ENCODE data around the gene DZIP1L. TPM values are rescaled to one million over a fixed set of nuclear protein-coding genes. Genes with fewer than 3 reads are reported as not detected.
"Not testable (repeated sequence)": the region's sequence is repeated elsewhere in the genome, so short reads cannot be mapped to it uniquely, and the experiment has no call there.

DZIP1L gene
- 1.1 and 1.7 TPM in 2 replicates for total RNA-seq

GRCh38 chr3:138114988-138115971 is at the start of gene DZIP1L:
TSS of gene DZIP1L (minus strand) at chr3:138115608. CDS start at chr3:138103971, 11,637 bp downstream.
- peak in 1 of 2 donors; percentile 64 for DNase-seq (ENCODE audit: low read depth in 2 of 2)

DNA sequence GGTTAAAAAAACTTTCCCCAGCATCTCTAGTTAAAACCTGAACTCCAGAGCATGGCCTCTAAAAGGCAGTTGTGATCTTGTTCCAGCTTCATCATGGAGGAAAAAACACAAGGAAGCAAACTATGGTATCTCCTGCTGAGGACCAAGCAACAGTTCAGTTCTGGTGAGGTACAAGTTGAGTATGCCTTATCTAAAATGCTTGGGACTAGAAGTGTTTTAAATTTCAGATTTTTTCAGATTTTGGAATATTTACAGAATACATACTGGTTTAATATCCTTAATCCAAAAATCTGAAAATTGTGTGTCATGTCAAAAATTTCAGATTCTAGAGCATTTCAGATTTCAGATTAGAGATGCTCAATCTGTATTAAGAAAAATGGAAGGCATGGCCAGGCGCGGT is 49.7 kb upstream of the DZIP1L start:
- DNase-seq (ENCODE audit: low read depth in 2 of 2): no peak

GRCh38 chr3:138157743-138158142 is 42.3 kb upstream of the DZIP1L start:
- no peak for DNase-seq (ENCODE audit: low read depth in 2 of 2)

- DNase-seq (ENCODE audit: low read depth in 2 of 2): no peak
Observed at GRCh38 chr3:138154534-138154933, 39.1 kb upstream of the DZIP1L start.

DNA sequence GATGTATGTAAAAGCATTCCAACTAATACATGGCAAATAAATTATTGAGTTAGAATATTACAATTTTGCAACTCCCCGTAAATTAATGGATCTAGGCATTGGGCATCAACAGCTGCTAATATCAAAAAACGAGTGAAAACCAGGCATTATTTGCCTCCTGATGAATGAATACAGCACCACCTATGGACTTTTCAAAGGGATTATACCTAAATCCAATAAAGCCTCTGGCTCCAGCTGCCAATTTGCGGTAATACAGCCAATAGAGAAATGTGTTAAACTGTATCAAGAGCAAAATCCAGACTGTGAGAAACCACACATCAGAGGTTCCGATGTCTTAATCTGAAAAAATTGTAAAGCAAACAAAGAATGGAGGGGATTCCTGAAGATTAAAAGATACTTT is 33.1 kb upstream of the DZIP1L start:
- no peak for DNase-seq (ENCODE audit: low read depth in 2 of 2)

GRCh38 chr3:138142181-138142580 is 26.8 kb upstream of the DZIP1L start:
- not testable (repeated sequence) for DNase-seq (ENCODE audit: low read depth in 2 of 2)

GRCh38 chr3:138140940-138141339 is 25.5 kb upstream of the DZIP1L start:
- no peak for DNase-seq (ENCODE audit: low read depth in 2 of 2)

- no peak for DNase-seq (ENCODE audit: low read depth in 2 of 2)
Observed at GRCh38 chr3:138139691-138140090, 24.3 kb upstream of the DZIP1L start.

DNA sequence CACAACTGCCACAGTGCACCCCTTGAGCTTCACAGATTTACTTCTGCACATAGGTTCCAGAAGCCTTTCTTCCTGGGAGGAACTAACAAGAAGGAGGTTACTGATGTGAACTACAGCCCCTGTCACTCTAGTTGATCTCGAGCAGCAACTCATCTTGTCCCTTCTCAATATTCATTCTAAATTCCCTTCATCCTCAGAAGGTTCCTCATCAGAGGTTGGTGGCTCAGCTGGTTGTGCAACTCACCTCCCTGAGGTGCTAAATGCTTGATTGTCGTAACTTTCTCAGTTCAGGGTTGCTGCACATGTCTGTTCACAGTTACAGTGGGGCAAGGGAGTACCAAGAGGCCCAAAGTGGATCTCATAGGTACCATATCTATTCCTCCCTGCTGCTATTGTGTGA is 22.5 kb upstream of the DZIP1L start:
- DNase-seq (ENCODE audit: low read depth in 2 of 2): no peak

- DNase-seq (ENCODE audit: low read depth in 2 of 2): no peak
Observed at GRCh38 chr3:138136201-138136600, 20.8 kb upstream of the DZIP1L start.

DNA sequence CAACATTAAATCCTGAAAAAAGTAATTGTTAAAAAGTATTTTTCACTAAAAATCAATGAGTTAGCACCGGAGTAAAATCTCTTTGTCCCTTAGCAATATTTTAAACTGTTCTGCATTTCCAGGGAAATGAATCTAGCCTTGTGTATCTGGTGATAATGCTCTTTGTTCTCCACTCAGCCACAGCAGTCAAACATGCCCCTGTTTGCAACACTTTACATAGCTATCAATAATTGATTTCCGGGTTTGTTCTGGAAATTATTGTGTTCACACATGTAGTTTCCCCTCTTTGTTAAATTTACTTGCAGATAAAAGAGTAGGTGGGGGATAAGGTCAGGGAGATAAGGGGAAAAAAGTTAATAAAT is 20.4 kb upstream of the DZIP1L start:
- DNase-seq (ENCODE audit: low read depth in 2 of 2): no peak

DNA sequence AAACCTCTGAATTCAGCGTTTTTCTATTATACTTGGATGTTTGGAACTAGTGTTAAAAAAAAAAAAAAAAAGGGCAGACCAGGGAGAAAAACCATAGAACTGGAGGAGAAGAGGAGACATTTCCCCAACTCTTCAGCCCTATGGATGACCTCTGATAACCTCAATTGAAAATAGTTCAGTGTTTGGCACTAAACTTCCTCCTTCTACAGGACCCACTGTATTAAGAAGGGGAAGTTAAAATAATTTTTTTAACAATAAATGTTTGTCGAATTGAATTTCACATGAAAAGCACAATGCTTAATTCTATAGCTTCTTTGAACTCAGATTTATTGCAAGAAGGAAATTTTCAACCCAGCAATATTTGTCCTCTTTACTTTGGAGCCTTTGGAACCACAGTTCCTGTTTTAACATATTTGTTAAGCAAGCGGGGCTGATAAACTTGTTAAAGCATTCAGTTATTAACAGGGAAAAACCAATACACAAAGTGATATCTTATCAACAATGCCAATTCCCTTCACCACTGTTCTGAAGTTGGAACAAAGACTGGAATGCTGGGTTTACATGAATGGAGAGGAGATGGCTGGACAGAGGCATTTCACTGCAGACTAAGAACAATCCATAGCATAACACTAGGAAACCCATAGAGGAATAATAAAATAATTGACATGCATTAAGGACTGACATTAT is 19.9 kb upstream of the DZIP1L start:
- DNase-seq (ENCODE audit: low read depth in 2 of 2): no peak

- no peak for DNase-seq (ENCODE audit: low read depth in 2 of 2)
Observed at GRCh38 chr3:138132239-138132638, 16.8 kb upstream of the DZIP1L start, which contains the start of gene A4GNT. TSS of gene A4GNT (minus strand) at chr3:138132390. CDS start at chr3:138131256, 1,134 bp downstream.

- no peak for DNase-seq (ENCODE audit: low read depth in 2 of 2)
Observed at GRCh38 chr3:138127636-138128365, 12.4 kb upstream of the DZIP1L start.

GRCh38 chr3:138125548-138126221 is 10.3 kb upstream of the DZIP1L start:
- no peak for DNase-seq (ENCODE audit: low read depth in 2 of 2)

- DNase-seq (ENCODE audit: low read depth in 2 of 2): no peak
Observed at GRCh38 chr3:138124706-138125355, 9.4 kb upstream of the DZIP1L start.

DNA sequence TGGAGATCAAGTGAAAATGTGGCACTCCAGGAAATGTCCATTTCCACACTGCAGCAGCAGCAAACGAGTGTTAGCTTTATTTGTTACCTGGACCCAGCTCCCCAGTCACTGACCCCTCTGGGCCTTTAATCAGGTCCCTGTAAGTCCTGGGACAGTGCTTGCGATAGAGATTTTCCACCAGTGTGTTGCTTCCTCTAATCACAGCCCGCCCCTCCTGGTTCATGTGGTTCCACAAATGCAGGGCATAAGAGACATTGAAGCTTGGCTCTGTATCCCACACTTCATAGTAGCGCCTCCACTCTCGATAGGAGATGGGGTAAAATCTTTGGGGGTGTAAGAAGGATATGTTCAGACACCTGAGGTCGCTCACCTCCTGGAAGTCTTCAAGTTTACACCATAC is 8.8 kb upstream of the DZIP1L start:
- no peak for DNase-seq (ENCODE audit: low read depth in 2 of 2)

- no peak for DNase-seq (ENCODE audit: low read depth in 2 of 2)
Observed at GRCh38 chr3:138119423-138119766, 4.0 kb upstream of the DZIP1L start.

GRCh38 chr3:138118612-138119422 is 3.4 kb upstream of the DZIP1L start:
- DNase-seq (ENCODE audit: low read depth in 2 of 2): peak; percentile 52 to 74

- peak in 1 of 2 donors; percentile 7 for DNase-seq (ENCODE audit: low read depth in 2 of 2)
Observed at GRCh38 chr3:138114431-138114918, 933 bp downstream of the DZIP1L start.

Data from dermis microvascular lymphatic vessel endothelial cell (primary cell).